Mucosa of gallbladder (tissue), 1 donor: ENCODE results near the gene FBH1. TPM values are rescaled to one million over a fixed set of nuclear protein-coding genes. Genes with fewer than 3 reads are reported as not detected.
"Not testable (repeated sequence)": the region's sequence is repeated elsewhere in the genome, so short reads cannot be mapped to it uniquely, and the experiment has no call there.

Source experiments
- DNase-seq: peaks from one replicate; pipeline ENCODE4 v3.0.0-alpha.2; 2020; ENCODE audit warnings: low spot score
- total RNA-seq: library from RNA; stranded (reverse); gene quantifications from one replicate; pipeline ENCODE4 v1.2.1, GENCODE V29; 2021
- donor health status: DM: no; HTN: no; CAD: no.

Gene FBH1
- total RNA-seq, 1 donor from 2014 or later, result 101 TPM

- DNase-seq, result no peak
Observed at GRCh38 chr10:5876181-5876768, 13.8 kb upstream of the FBH1 start.

GRCh38 chr10:5877041-5877440 lies 13.0 kb upstream of the FBH1 start:
- not testable (repeated sequence) for DNase-seq

- DNase-seq, result no peak
Observed at GRCh38 chr10:5882961-5883360, 7.1 kb upstream of the FBH1 start.

GRCh38 chr10:5885619-5886018 lies 4.4 kb upstream of the FBH1 start:
- DNase-seq, result no peak

- DNase-seq, result no peak
Observed at GRCh38 chr10:5887029-5887428, 3.0 kb upstream of the FBH1 start.

GRCh38 chr10:5887641-5888040 lies 2.4 kb upstream of the FBH1 start:
- DNase-seq, result no peak

- DNase-seq, result no peak
Observed at GRCh38 chr10:5888351-5888750, 1.7 kb upstream of the FBH1 start.

GRCh38 chr10:5888843-5889623 lies 1.0 kb upstream of the FBH1 start:
- DNase-seq, result no peak

GRCh38 chr10:5890452-5890915 lies 441 bp downstream of the FBH1 start:
- DNase-seq, result no peak

GRCh38 chr10:5891009-5891408 lies 966 bp downstream of the FBH1 start:
- DNase-seq, result no peak

GRCh38 chr10:5892007-5892406 lies 2.0 kb downstream of the FBH1 start:
- no peak for DNase-seq

GRCh38 chr10:5893321-5893720 lies 3.3 kb downstream of the FBH1 start:
- no peak for DNase-seq

GRCh38 chr10:5894403-5894802 lies 4.4 kb downstream of the FBH1 start:
- no peak for DNase-seq

- DNase-seq, result no peak
Observed at GRCh38 chr10:5894873-5895272, 4.8 kb downstream of the FBH1 start.

- DNase-seq, result no peak
Observed at GRCh38 chr10:5895365-5895764, 5.3 kb downstream of the FBH1 start.

GRCh38 chr10:5895804-5896203 lies 5.8 kb downstream of the FBH1 start:
- DNase-seq, result no peak

- no peak for DNase-seq
Observed at GRCh38 chr10:5896208-5897052, 6.4 kb downstream of the FBH1 start.

GRCh38 chr10:5897053-5897340 lies 7.0 kb downstream of the FBH1 start:
- no peak for DNase-seq

GRCh38 chr10:5897504-5897903 lies 7.5 kb downstream of the FBH1 start:
- no peak for DNase-seq

- DNase-seq, result no peak
Observed at GRCh38 chr10:5898163-5898562, 8.1 kb downstream of the FBH1 start.

GRCh38 chr10:5900247-5900646 lies 10.2 kb downstream of the FBH1 start:
- DNase-seq, result no peak

- DNase-seq, result no peak
Observed at GRCh38 chr10:5902511-5903274, 12.7 kb downstream of the FBH1 start.
